Gastroesophageal sphincter (tissue), 4 donors: Measurements from ENCODE around the gene FLRT2. TPM values are rescaled to one million over a fixed set of nuclear protein-coding genes. Genes with fewer than 3 reads are reported as not detected.
A peak's percentile ranks its signal among the peaks of the same experiment; 100 is the strongest.

Experiments used
- ATAC-seq: fragments of 150-250 bp; one replicate; pipeline ENCODE4 v1.9.1; 2016; ENCODE audit warnings: mild to moderate bottlenecking, moderate library complexity
- H3K27ac ChIP-seq, 4 donors: fragments of 200-600 bp; sonication (generic) in 3 of 4; 1 replicate in 3 of 4; 2 replicates in 1 of 4; pipeline ENCODE4 v1.5.1; 2016 to 2019
- H3K27me3 ChIP-seq: fragments of 200-600 bp; sonication (generic); one replicate; pipeline ENCODE4 v1.5.1; 2019
- H3K36me3 ChIP-seq, 2 donors: fragments of 200-600 bp; sonication (generic); one replicate each; pipeline ENCODE4 v1.5.1; 2019; ENCODE audit warnings: control low read depth in 1 of 2
- H3K4me1 ChIP-seq, 3 donors: fragments of 200-600 bp; sonication (generic); 1 replicate in 2 of 3; 2 replicates in 1 of 3; pipeline ENCODE4 v1.5.1; 2016 to 2019; ENCODE audit warnings: control low read depth in 2 of 3
- H3K4me3 ChIP-seq, 2 donors: fragments of 200-600 bp; sonication (generic); one replicate each; pipeline ENCODE4 v1.5.1; 2019; ENCODE audit warnings: mild to moderate bottlenecking in 1 of 2, moderate library complexity in 1 of 2
- H3K9me3 ChIP-seq, 3 donors: fragments of 200-600 bp; sonication (generic); one replicate each; pipeline ENCODE4 v1.5.1; 2017 to 2019; ENCODE audit warnings: control low read depth in 2 of 3
- CTCF ChIP-seq, 4 experiments: fragments of 200-600 bp in 2 of 4; fragments of 450-650 bp in 2 of 4; sonication (generic) in 1 of 4; IDR thresholded peaks; one replicate each; pipeline ENCODE4 v1.5.1; 2017 to 2019; ENCODE audit warnings: antibody characterized with exemption in 4 of 4, mild to moderate bottlenecking in 2 of 4, moderate library complexity in 2 of 4
- EP300 ChIP-seq: sonication (generic); formaldehyde crosslinking; IDR thresholded peaks from one replicate; pipeline ENCODE4 v1.6.1; 2017; ENCODE audit warnings: antibody characterized with exemption, mild to moderate bottlenecking
- POLR2A ChIP-seq, 2 donors: fragments of 450-650 bp; IDR thresholded peaks; one replicate each; pipeline ENCODE4 v1.6.1; 2017; ENCODE audit warnings: antibody characterized with exemption in 2 of 2, mild to moderate bottlenecking in 2 of 2, moderate library complexity in 1 of 2
- POLR2AphosphoS5 ChIP-seq: sonication (generic); formaldehyde crosslinking; IDR thresholded peaks from one replicate; pipeline ENCODE4 v1.6.1; 2017; ENCODE audit warnings: antibody characterized with exemption
- WGBS, 2 donors: methylation state at CpG; one replicate each; pipeline ENCODE4 v1.1.5; 2018; ENCODE audit warnings: low coverage in 1 of 2; 5-methylcytosine and 5-hydroxymethylcytosine counted together
- total RNA-seq, 4 donors: library from RNA; depleted of rRNA; stranded (reverse); fragments of >200 nt; gene quantifications; one replicate each; pipeline ENCODE4 v1.1.0, GENCODE V29; 2016

FLRT2 gene
- total RNA-seq, 4 donors from 2014 or later = 9.2 to 30.8 (median 16.4) TPM

GRCh38 chr14:85607651-85608081 lies 77.7 kb downstream of the FLRT2 start:
- ATAC-seq = peak; percentile 52
- no peaks in the 10 kb centered on the region for H3K4me1 ChIP-seq
- H3K27me3 ChIP-seq = no peaks in the 10 kb centered on the region
- H3K27ac ChIP-seq = no peak overlapping the region
- WGBS, 2 donors = 67 to 100% methylated on average over 2 to 3 of the region's 3 CpGs
- no peaks in the 10 kb centered on the region for H3K9me3 ChIP-seq
- no peak overlapping the region for H3K4me3 ChIP-seq
- H3K36me3 ChIP-seq = no peaks in the 10 kb centered on the region
- TF ChIP-seq POLR2AphosphoS5 (peak; percentile 13), EP300 (no peak), POLR2A (IDR thresholded peaks at IDR 0.05) (no peak), CTCF (IDR thresholded peaks at IDR 0.05) (no peak)

- TF ChIP-seq EP300 (no peak), POLR2A (IDR thresholded peaks at IDR 0.05) (no peak), POLR2AphosphoS5 (no peak), CTCF (IDR thresholded peaks at IDR 0.05) (no peak)
- H3K36me3 ChIP-seq = no peaks in the 10 kb centered on the region
- H3K4me1 ChIP-seq = no peaks in the 10 kb centered on the region
- WGBS, 2 donors = 61 to 79% methylated on average over 2 to 5 of the region's 5 CpGs
- no peak for ATAC-seq
- no peak overlapping the region for H3K4me3 ChIP-seq
- H3K9me3 ChIP-seq = no peaks in the 10 kb centered on the region
- H3K27me3 ChIP-seq = no peaks in the 10 kb centered on the region
- no peak overlapping the region for H3K27ac ChIP-seq
These were observed 83.6 kb downstream of the FLRT2 start for GRCh38 chr14:85613496-85613895.

- Histone ChIP-seq H3K36me3 (peaks cover 0 to 4% of the 10 kb centered on the region in 2 donors), H3K27me3 (no peaks in the 10 kb centered on the region), H3K9me3 (no peaks in the 10 kb centered on the region), H3K4me3 (no peak overlapping the region), H3K4me1 (no peaks in the 10 kb centered on the region), H3K27ac (no peak overlapping the region)
- TF ChIP-seq POLR2AphosphoS5 (no peak), EP300 (no peak), CTCF (IDR thresholded peaks at IDR 0.05) (no peak), POLR2A (IDR thresholded peaks at IDR 0.05) (no peak)
- 64 to 84% methylated on average over 5 of the region's 5 CpGs for WGBS, 2 donors
- no peak for ATAC-seq
These were observed 86.5 kb downstream of the FLRT2 start for GRCh38 chr14:85616386-85616885.

- H3K27me3 ChIP-seq = no peaks in the 10 kb centered on the region
- H3K27ac ChIP-seq = no peak overlapping the region
- WGBS, 2 donors = 73 to 91% methylated on average over 2 of the region's 2 CpGs
- H3K36me3 ChIP-seq = peaks cover 0 to 9% of the 10 kb centered on the region in 2 donors
- TF ChIP-seq POLR2AphosphoS5 = no peak
- no peak for TF ChIP-seq POLR2A (IDR thresholded peaks at IDR 0.05)
- no peak for TF ChIP-seq CTCF (IDR thresholded peaks at IDR 0.05)
- no peak for TF ChIP-seq EP300
- H3K4me1 ChIP-seq = no peaks in the 10 kb centered on the region
- H3K9me3 ChIP-seq = no peaks in the 10 kb centered on the region
- ATAC-seq = no peak
- no peak overlapping the region for H3K4me3 ChIP-seq
These were observed 86.9 kb downstream of the FLRT2 start for GRCh38 chr14:85616886-85617285.

- Histone ChIP-seq H3K4me3 (no peak overlapping the region), H3K27me3 (no peaks in the 10 kb centered on the region), H3K27ac (no peak overlapping the region), H3K9me3 (no peaks in the 10 kb centered on the region), H3K36me3 (peaks cover 0 to 18% of the 10 kb centered on the region in 2 donors), H3K4me1 (no peaks in the 10 kb centered on the region)
- no peak for ATAC-seq
- 77 to 83% methylated on average over 2 of the region's 2 CpGs for WGBS, 2 donors
- no peak for TF ChIP-seq CTCF (IDR thresholded peaks at IDR 0.05)
- TF ChIP-seq POLR2A (IDR thresholded peaks at IDR 0.05) = no peak
- no peak for TF ChIP-seq POLR2AphosphoS5
- no peak for TF ChIP-seq EP300
These were observed 87.8 kb downstream of the FLRT2 start for GRCh38 chr14:85617791-85618190.
